ENCODE data around the gene SLC44A1. TPM values are rescaled to one million over a fixed set of nuclear protein-coding genes. Genes with fewer than 3 reads are reported as not detected.

The SLC44A1 gene
- total RNA-seq, 1 donor = 60.5 TPM

DNA sequence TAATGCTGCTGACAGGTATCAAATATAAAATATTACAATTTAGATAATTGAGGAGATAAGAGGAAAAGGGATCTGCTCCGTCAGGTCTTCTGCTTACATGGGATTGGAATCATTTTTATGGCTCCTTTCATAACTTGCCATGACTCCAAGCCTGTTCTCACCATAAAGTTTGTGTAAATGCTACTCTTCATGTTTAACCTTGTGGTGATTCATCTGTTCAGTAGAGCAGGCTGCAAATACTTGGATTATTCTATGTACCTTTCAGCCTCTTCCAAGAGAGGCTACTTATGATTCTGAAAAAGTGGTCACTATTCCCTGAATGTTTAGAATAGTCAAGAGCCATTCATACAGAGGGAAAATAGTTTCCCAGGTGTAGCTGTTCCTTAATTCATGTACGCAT, 66.9 kb downstream of the SLC44A1 start:
- H3K4me3 ChIP-seq (ENCODE audit: low read depth, low read length) = no peak overlapping the region
- no peak for TF ChIP-seq CTCF (IDR thresholded peaks at IDR 0.05; ENCODE audit: insufficient read depth, low read length)
- DNase-seq (ENCODE audit: low read depth) = no peak

- no peak overlapping the region for H3K4me3 ChIP-seq (ENCODE audit: low read depth, low read length)
- no peak for DNase-seq (ENCODE audit: low read depth)
- no peak for TF ChIP-seq CTCF (IDR thresholded peaks at IDR 0.05; ENCODE audit: insufficient read depth, low read length)
These were observed 68.8 kb downstream of the SLC44A1 start for GRCh38 chr9:105313238-105313637.

DNA sequence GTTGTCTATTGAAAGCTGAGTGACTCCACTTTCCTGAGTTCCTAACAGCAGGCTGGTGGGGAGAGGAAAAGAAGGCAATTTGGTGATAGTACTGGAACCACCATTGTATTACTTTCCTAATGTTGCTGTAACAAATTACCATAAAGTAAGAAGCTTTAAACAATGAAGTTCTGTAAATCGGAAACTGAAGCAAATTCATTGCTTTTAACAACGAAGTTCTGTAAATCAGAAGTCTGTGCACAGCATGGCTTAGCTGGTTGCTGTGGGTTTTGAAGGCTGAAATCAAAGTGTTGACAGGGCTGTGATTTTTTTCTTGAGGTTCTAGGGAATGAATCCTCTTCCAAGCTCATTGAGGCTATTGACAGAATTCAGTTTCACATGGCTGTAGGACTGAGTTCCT, 72.3 kb downstream of the SLC44A1 start:
- no peak for DNase-seq (ENCODE audit: low read depth)
- H3K4me3 ChIP-seq (ENCODE audit: low read depth, low read length) = no peak overlapping the region
- TF ChIP-seq CTCF (IDR thresholded peaks at IDR 0.05; ENCODE audit: insufficient read depth, low read length) = no peak

GRCh38 chr9:105318729-105319191, 74.3 kb downstream of the SLC44A1 start:
- no peak for TF ChIP-seq CTCF (IDR thresholded peaks at IDR 0.05; ENCODE audit: insufficient read depth, low read length)
- DNase-seq (ENCODE audit: low read depth) = no peak
- no peak overlapping the region for H3K4me3 ChIP-seq (ENCODE audit: low read depth, low read length)

- TF ChIP-seq CTCF (IDR thresholded peaks at IDR 0.05; ENCODE audit: insufficient read depth, low read length) = no peak
- H3K4me3 ChIP-seq (ENCODE audit: low read depth, low read length) = no peak overlapping the region
- DNase-seq (ENCODE audit: low read depth) = no peak
These were observed 74.9 kb downstream of the SLC44A1 start for GRCh38 chr9:105319202-105319813.

DNA sequence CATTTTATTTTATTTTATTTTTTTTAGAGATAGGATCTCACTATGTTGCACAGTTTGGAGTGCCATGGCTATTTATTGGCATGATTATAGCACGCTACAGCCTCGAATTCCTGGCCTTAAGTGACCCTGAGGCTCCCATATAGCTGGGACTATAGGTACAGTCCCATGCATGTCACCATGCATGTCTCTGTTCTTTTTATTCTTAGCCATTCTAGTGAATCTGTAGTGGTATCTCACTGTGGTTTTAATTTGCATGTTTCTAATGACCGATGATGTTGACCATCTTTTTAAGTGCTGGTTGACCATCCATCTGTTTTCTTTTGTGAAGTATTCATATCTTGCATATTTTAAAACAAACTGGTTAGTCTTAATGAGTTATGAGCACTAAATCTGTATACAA, 76.1 kb downstream of the SLC44A1 start:
- no peak for TF ChIP-seq CTCF (IDR thresholded peaks at IDR 0.05; ENCODE audit: insufficient read depth, low read length)
- H3K4me3 ChIP-seq (ENCODE audit: low read depth, low read length) = no peak overlapping the region
- DNase-seq (ENCODE audit: low read depth) = no peak

DNA sequence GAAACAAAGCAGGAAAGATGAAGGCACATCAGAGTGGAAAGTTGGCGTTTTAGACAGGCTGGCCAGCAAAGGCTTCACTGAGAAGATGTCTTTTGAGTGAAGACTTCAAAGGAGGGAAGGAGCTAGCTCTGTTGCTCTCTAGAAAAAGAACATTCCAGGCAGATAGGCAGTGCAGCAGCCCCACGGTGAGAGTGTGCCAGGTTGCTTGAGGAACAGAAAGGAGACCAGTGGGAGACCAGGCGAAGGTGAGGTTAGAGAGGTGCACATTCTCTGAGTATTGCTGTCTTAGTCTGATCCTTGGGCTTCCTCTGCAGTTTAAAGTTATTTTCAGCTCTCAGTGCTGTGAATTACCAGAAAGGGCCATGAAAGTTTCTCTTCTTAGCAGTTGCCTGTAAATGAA, 83.8 kb downstream of the SLC44A1 start:
- no peak for TF ChIP-seq CTCF (IDR thresholded peaks at IDR 0.05; ENCODE audit: insufficient read depth, low read length)
- no peak for DNase-seq (ENCODE audit: low read depth)
- H3K4me3 ChIP-seq (ENCODE audit: low read depth, low read length) = no peak overlapping the region

Measured in fibroblast of the aortic adventitia (primary cell).